Colon (tissue), 2 donors: ENCODE results near the gene OPALIN.

Experiments used
- FAIRE-seq: peaks from 2 replicates; lab custom pipeline; 2012; peaks lifted over from hg19 to GRCh38; lab: Jason Lieb, UNC
- donor health status: control.
- donor health status: control.

OPALIN gene

GRCh38 chr10:96298362-96298761 is 60.4 kb downstream of the OPALIN start:
- FAIRE-seq = no peak

DNA sequence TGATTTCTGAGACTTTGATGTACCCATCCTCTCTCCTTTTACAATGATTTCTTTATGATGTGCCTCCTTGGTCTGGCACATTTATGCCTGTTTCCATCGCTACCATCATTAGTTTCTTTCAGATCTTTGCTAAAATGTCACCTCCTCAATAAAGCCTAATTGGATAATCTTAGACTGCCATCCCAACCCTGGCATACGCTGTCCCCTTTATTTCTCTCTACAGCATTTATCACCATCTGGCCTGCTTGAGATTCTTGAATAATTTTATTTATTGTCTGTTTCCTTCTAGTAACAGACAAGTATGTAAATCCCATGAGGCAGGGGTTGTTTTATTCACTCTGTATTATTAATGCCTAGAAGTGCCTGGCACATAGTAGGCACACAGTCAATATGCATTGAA is 61.3 kb downstream of the OPALIN start:
- no peak for FAIRE-seq

DNA sequence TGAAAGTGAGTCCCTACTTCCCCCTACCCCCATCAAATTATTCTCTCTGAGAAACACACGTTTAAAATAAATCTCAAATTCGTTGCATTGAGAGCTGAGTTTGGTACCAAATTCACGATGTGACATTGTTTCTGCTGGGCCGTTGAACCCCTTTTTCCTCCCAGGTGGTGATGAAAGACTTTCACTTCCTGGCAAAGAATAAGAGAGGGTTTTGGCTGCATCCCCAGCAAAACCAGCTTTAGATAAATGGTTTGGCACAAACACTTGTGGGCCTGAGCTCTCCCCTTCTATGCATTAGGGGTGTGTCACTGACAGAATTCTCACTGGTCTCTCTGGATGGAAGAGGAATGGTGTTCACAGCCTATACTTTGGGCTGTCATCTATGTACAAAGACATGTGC is 63.3 kb downstream of the OPALIN start:
- no peak for FAIRE-seq
